KMS-11 (cell line): ENCODE measurements around the gene B3GNT9.

Source experiments
- H2AFZ ChIP-seq: fragments of 200-600 bp; sonication (generic); 2 replicates; pipeline ENCODE4 v1.6.1; 2016; ENCODE audit warnings: antibody characterized with exemption, mixed run types, low read depth
- H3K27ac ChIP-seq: fragments of 200-600 bp; sonication (generic); 2 replicates; pipeline ENCODE4 v1.6.1; 2016; ENCODE audit warnings: mild to moderate bottlenecking, mixed run types
- H3K27me3 ChIP-seq: fragments of 200-600 bp; sonication (generic); 2 replicates; pipeline ENCODE4 v1.6.1; 2017; ENCODE audit warnings: mild to moderate bottlenecking, low read depth, mixed run types, moderate library complexity; ENCODE audit not compliant: insufficient read depth
- H3K36me3 ChIP-seq: fragments of 200-600 bp; sonication (generic); 2 replicates; pipeline ENCODE4 v1.6.1; 2017; ENCODE audit warnings: mild to moderate bottlenecking, mixed run types; ENCODE audit not compliant: insufficient read depth
- H3K4me1 ChIP-seq: fragments of 200-600 bp; sonication (generic); 2 replicates; pipeline ENCODE4 v1.6.1; 2016; ENCODE audit warnings: mild to moderate bottlenecking, low read depth, mixed run types; ENCODE audit not compliant: poor library complexity, severe bottlenecking
- H3K4me2 ChIP-seq: fragments of 200-600 bp; sonication (generic); 2 replicates; pipeline ENCODE4 v1.7.0; 2016; ENCODE audit warnings: mild to moderate bottlenecking, mixed run types
- H3K4me3 ChIP-seq: fragments of 200-600 bp; sonication (generic); IDR thresholded peaks from 2 replicates; pipeline ENCODE4 v1.6.1; 2017; ENCODE audit warnings: low read depth, low read length, mixed read lengths; ENCODE audit not compliant: insufficient read depth
- H3K79me2 ChIP-seq: fragments of 200-600 bp; sonication (generic); 2 replicates; pipeline ENCODE4 v1.6.1; 2016; ENCODE audit warnings: low read depth, mixed run types; ENCODE audit not compliant: insufficient read depth
- H3K9ac ChIP-seq: fragments of 200-600 bp; sonication (generic); 2 replicates; pipeline ENCODE4 v1.6.1; 2016; ENCODE audit warnings: mild to moderate bottlenecking, mixed run types
- H4K20me1 ChIP-seq: fragments of 200-600 bp; sonication (generic); 2 replicates; pipeline ENCODE4 v1.6.1; 2016; ENCODE audit warnings: mild to moderate bottlenecking, mixed run types; ENCODE audit not compliant: insufficient read depth
- TF ChIP-seq, protein P1 (sequence below): fragments of 200-600 bp; sonication (generic); conservative IDR thresholded peaks from 2 replicates; pipeline ENCODE4 v1.6.1; 2017; ENCODE audit warnings: low read depth, mild to moderate bottlenecking, antibody characterized with exemption, low read length, moderate library complexity, mixed read lengths

B3GNT9 gene

DNA sequence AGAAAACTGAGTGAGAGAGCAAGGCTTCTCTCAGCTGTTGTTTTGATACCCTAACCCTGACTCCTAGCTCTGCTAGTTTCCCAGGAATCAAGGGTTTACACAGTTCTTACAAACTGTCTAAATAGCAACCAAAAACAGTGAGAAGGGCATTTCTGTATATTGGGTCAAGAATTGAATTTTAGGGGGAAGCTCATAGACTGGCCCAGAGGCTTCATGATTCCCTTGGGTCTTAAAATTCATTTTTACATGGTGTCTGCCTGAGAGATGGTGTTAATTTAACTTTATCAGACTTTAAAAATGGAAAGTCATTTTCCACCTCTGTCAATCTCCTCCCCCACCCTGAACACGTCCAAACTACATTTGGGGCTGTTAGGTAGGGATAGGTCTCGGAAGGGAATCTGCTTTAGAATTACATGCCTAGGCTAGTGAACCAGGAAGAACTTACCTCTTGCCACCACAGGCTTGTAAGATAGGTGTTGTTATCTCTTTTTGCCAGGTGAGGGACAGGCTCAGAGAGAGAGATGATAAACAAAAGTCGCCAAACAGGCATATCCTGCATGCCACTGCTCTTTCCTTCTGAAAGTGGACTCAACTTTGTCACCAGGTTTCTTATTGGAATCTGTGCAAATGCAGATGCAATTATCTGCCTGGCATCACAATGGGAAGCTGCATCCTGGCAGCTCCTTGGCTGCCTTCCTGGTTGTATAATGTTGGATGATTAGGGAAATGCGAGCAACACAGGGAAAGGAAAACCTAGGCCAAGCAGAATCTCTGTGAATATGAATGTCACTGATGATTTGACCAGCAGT is 38.0 kb downstream of the B3GNT9 start:
- Histone ChIP-seq H4K20me1 (no peaks in the 10 kb centered on the region; the same call in 1 of the 2 replicates), H3K27me3 (no peaks in the 10 kb centered on the region), H3K4me2 (no peak overlapping the region), H3K9ac (no peak overlapping the region), H3K4me1 (peaks cover 14% of the 10 kb centered on the region), H2AFZ (no peak overlapping the region), H3K27ac (no peak overlapping the region), H3K4me3 (no peak overlapping the region), H3K36me3 (no peaks in the 10 kb centered on the region), H3K79me2 (peaks cover 44% of the 10 kb centered on the region; the same call in 1 of the 2 replicates)
- TF ChIP-seq, protein P1, sequence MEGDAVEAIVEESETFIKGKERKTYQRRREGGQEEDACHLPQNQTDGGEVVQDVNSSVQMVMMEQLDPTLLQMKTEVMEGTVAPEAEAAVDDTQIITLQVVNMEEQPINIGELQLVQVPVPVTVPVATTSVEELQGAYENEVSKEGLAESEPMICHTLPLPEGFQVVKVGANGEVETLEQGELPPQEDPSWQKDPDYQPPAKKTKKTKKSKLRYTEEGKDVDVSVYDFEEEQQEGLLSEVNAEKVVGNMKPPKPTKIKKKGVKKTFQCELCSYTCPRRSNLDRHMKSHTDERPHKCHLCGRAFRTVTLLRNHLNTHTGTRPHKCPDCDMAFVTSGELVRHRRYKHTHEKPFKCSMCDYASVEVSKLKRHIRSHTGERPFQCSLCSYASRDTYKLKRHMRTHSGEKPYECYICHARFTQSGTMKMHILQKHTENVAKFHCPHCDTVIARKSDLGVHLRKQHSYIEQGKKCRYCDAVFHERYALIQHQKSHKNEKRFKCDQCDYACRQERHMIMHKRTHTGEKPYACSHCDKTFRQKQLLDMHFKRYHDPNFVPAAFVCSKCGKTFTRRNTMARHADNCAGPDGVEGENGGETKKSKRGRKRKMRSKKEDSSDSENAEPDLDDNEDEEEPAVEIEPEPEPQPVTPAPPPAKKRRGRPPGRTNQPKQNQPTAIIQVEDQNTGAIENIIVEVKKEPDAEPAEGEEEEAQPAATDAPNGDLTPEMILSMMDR: no peak

DNA sequence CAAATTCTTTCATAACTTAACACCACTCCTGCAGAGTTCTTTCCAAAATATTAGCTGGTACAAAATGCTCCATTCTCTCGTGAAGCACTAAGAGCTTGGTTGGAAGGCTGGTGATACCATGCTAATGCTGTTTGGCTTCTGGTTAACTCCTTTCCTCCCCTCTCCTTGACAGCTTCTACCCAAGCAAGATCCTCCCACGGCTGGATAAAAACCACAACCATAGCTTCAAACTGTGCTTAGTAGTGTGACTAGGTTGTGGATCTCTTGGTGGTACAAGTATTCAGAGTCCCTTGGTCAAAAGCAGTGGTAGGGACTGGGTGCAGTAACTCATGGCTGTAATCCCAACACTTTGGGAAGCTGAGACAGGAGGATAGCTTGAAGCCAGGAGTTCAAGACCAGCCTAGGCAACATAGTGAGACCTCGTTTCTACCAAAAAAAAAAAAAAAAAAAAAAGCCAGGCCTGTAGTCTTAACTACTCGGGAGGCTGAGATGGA is 38.8 kb downstream of the B3GNT9 start:
- Histone ChIP-seq H3K9ac (no peak overlapping the region), H3K4me3 (no peak overlapping the region), H2AFZ (no peak overlapping the region), H3K79me2 (peaks cover 39% of the 10 kb centered on the region; the same call in 1 of the 2 replicates), H3K27ac (no peak overlapping the region), H3K36me3 (no peaks in the 10 kb centered on the region), H3K27me3 (no peaks in the 10 kb centered on the region), H3K4me2 (no peak overlapping the region), H4K20me1 (no peaks in the 10 kb centered on the region; the same call in 1 of the 2 replicates), H3K4me1 (peaks cover 14% of the 10 kb centered on the region)
- TF ChIP-seq, protein P1: no peak

DNA sequence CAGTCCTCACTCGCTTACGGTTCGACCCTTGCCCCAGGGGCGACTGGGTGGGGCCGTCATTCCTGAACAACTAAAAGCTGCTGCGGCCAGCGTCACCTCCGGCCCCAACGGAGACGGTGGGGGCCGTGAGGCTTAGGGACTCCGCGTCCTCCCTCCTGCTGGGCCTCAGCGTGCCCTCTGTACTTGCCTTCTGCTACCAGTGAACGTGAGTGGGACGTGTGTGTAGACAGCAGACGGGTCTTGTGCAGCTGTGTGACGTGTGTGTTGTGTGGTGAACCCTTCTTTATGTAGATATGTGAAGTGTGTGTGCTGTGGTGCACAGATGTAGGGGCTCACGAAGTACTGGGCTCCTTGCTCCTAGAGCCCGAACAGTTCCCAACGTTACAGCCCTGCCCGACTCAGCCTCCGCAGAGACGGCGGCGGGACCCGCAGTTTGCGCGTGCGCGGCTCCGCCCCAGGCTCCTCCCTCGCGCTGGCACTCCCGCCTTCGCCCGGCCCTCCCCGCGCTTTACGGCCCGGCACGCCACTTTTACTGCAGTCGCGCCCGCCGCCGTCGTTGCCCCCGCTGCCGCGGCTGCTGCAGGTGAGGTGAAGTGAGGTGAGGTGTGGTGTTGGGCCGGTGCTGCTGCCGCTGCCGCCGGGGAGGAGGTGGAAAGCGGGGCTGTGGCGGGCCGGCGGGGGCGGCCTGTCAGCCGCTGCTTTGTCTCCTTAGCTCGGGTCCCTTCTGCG is 41.2 kb downstream of the B3GNT9 start, which contains the start of gene PHAF1:
PHAF1 (plus strand) TSS at position 535 of the 729 bp plus-strand sequence. CDS start 235 bp downstream, outside the sequence.
- Histone ChIP-seq H3K4me2 (peak within 1 kb of the TSS; percentile 98), H3K4me3 (no peak within 1 kb of the TSS), H3K27me3 (no peaks in the 10 kb centered on the region), H4K20me1 (no peaks in the 10 kb centered on the region; the same call in 1 of the 2 replicates), H3K79me2 (peaks cover 36% of the 10 kb centered on the region; the same call in 1 of the 2 replicates), H3K9ac (peak within 1 kb of the TSS; percentile 38; the same call in 1 of the 2 replicates), H3K27ac (0 out of 2 replicates have a peak within 1 kb of the TSS, but pooled peaks have one; percentile 14), H3K36me3 (no peaks in the 10 kb centered on the region), H3K4me1 (peaks cover 14% of the 10 kb centered on the region), H2AFZ (peak within 1 kb of the TSS; percentile 95)
- TF ChIP-seq, protein P1: no peak

DNA sequence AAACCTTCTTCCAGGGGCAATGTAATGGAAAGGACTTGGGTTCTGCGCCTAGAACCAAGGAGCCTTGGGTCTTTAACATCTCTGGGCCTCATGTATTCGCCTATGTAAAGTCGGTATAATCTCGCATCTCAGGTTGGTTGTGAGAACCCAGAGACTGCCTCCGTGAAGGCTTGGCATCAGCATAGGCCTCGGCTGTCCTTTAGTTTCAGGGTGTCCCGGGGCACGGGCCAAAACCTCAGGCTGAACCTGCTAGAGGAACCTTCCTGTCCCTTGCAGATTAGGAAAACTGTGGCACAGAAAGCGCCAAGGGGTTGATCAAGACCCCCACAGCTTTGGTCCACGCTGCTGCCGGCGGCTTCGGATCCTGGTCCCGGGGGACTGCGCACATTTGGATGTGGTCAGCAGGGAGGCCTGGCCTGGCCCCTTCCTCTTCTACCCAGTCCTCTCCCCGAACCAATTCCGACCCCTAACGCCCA is 41.8 kb downstream of the B3GNT9 start:
- H3K27me3 ChIP-seq: no peaks in the 10 kb centered on the region
- peaks cover 35% of the 10 kb centered on the region; the same call in 1 of the 2 replicates for H3K79me2 ChIP-seq
- peak overlapping the region; percentile 95 for H2AFZ ChIP-seq
- no peak overlapping the region; the same call in 1 of the 2 replicates for H3K9ac ChIP-seq
- H3K4me1 ChIP-seq: peaks cover 14% of the 10 kb centered on the region
- no peaks in the 10 kb centered on the region; the same call in 1 of the 2 replicates for H4K20me1 ChIP-seq
- H3K4me3 ChIP-seq: no peak overlapping the region
- H3K36me3 ChIP-seq: no peaks in the 10 kb centered on the region
- peak overlapping the region; percentile 96 for H3K4me2 ChIP-seq
- TF ChIP-seq, protein P1: no peak
- no peak overlapping the region for H3K27ac ChIP-seq
